ENCODE data around the gene MED17.
A peak's percentile ranks its signal among the peaks of the same experiment; 100 is the strongest.

MED17 gene

DNA sequence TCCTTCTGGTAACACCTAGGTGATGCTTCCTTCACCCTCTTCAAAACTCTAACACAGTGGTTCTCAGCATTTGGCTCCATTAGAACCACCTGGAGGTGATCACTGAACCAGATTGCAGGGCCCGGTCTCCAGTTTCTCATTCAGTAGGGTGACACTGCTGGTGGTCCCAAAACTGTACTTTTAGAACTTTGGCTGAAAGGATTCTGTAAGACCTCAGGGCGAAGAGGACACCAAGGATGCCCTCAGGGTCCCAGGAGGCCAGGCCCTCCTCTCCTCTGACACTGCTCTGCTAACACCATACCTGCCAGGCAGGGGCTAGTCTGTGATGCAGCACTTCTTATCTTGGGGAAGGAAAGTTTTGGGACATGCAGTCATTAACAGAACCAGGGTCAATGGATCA lies 57.4 kb downstream of the MED17 start:
- H3K36me3 Mint-ChIP-seq, result no peaks in the 10 kb centered on the region
- DNase-seq (no peak), ATAC-seq (replicated peaks) (no peak)
- peaks cover 0 to 3% of the 10 kb centered on the region in 2 donors for H3K27me3 Mint-ChIP-seq
- no peak overlapping the region for H3K27ac Mint-ChIP-seq
- H3K4me1 Mint-ChIP-seq, result no peaks in the 10 kb centered on the region
- H3K4me3 Mint-ChIP-seq, result no peak overlapping the region
- H3K9me3 Mint-ChIP-seq, result no peaks in the 10 kb centered on the region

GRCh38 chr11:93842034-93842433 lies 58.0 kb downstream of the MED17 start:
- Mint-ChIP-seq H3K36me3 (no peaks in the 10 kb centered on the region), H3K4me1 (no peaks in the 10 kb centered on the region), H3K27me3 (peaks cover 0 to 4% of the 10 kb centered on the region in 2 donors), H3K9me3 (no peaks in the 10 kb centered on the region), H3K4me3 (no peak overlapping the region), H3K27ac (no peak overlapping the region)
- DNase-seq (no peak), ATAC-seq (replicated peaks) (no peak)

- H3K27me3 Mint-ChIP-seq, result peaks cover 0 to 4% of the 10 kb centered on the region in 2 donors
- H3K27ac Mint-ChIP-seq, result no peak overlapping the region
- H3K9me3 Mint-ChIP-seq, result no peaks in the 10 kb centered on the region
- H3K4me1 Mint-ChIP-seq, result no peaks in the 10 kb centered on the region
- no peak for ATAC-seq (replicated peaks)
- DNase-seq, result no peak
- H3K36me3 Mint-ChIP-seq, result no peaks in the 10 kb centered on the region
- H3K4me3 Mint-ChIP-seq, result no peak overlapping the region
Observed at GRCh38 chr11:93842461-93842860, 58.4 kb downstream of the MED17 start.

- peaks cover 0 to 7% of the 10 kb centered on the region in 2 donors for H3K27me3 Mint-ChIP-seq
- DNase-seq, result no peak
- no peaks in the 10 kb centered on the region for H3K9me3 Mint-ChIP-seq
- no peaks in the 10 kb centered on the region for H3K36me3 Mint-ChIP-seq
- H3K4me1 Mint-ChIP-seq, result no peaks in the 10 kb centered on the region
- no peak overlapping the region for H3K27ac Mint-ChIP-seq
- H3K4me3 Mint-ChIP-seq, result no peak overlapping the region
- no peak for ATAC-seq (replicated peaks)
Observed at GRCh38 chr11:93843906-93844305, 59.8 kb downstream of the MED17 start.

GRCh38 chr11:93844568-93844967 lies 60.5 kb downstream of the MED17 start:
- no peak overlapping the region for H3K4me3 Mint-ChIP-seq
- DNase-seq (no peak), ATAC-seq (replicated peaks) (no peak)

GRCh38 chr11:93845181-93846092 lies 61.4 kb downstream of the MED17 start:
- Mint-ChIP-seq H3K4me3 (no peak overlapping the region), H3K9me3 (no peaks in the 10 kb centered on the region), H3K36me3 (no peaks in the 10 kb centered on the region), H3K4me1 (no peaks in the 10 kb centered on the region), H3K27me3 (peaks cover 9 to 16% of the 10 kb centered on the region in 2 donors), H3K27ac (no peak overlapping the region)
- ATAC-seq (replicated peaks), result no peak
- no peak for DNase-seq

More at GRCh38 chr11:93844568-93844967, 60.5 kb downstream of the MED17 start:
- H3K27ac Mint-ChIP-seq, result no peak overlapping the region
- H3K9me3 Mint-ChIP-seq, result no peaks in the 10 kb centered on the region
- no peaks in the 10 kb centered on the region for H3K36me3 Mint-ChIP-seq
- no peaks in the 10 kb centered on the region for H3K4me1 Mint-ChIP-seq
- H3K27me3 Mint-ChIP-seq, result peaks cover 4 to 13% of the 10 kb centered on the region in 2 donors

GRCh38 chr11:93846411-93846810 lies 62.3 kb downstream of the MED17 start:
- no peak for DNase-seq

GRCh38 chr11:93849201-93849600 lies 65.1 kb downstream of the MED17 start:
- no peaks in the 10 kb centered on the region for H3K4me1 Mint-ChIP-seq

More at GRCh38 chr11:93846411-93846810, 62.3 kb downstream of the MED17 start:
- Mint-ChIP-seq H3K4me1 (no peaks in the 10 kb centered on the region), H3K27ac (no peak overlapping the region), H3K27me3 (peaks cover 19 to 21% of the 10 kb centered on the region in 2 donors), H3K4me3 (no peak overlapping the region), H3K36me3 (peaks cover 0 to 2% of the 10 kb centered on the region in 2 donors), H3K9me3 (no peaks in the 10 kb centered on the region)
- no peak for ATAC-seq (replicated peaks)

DNA sequence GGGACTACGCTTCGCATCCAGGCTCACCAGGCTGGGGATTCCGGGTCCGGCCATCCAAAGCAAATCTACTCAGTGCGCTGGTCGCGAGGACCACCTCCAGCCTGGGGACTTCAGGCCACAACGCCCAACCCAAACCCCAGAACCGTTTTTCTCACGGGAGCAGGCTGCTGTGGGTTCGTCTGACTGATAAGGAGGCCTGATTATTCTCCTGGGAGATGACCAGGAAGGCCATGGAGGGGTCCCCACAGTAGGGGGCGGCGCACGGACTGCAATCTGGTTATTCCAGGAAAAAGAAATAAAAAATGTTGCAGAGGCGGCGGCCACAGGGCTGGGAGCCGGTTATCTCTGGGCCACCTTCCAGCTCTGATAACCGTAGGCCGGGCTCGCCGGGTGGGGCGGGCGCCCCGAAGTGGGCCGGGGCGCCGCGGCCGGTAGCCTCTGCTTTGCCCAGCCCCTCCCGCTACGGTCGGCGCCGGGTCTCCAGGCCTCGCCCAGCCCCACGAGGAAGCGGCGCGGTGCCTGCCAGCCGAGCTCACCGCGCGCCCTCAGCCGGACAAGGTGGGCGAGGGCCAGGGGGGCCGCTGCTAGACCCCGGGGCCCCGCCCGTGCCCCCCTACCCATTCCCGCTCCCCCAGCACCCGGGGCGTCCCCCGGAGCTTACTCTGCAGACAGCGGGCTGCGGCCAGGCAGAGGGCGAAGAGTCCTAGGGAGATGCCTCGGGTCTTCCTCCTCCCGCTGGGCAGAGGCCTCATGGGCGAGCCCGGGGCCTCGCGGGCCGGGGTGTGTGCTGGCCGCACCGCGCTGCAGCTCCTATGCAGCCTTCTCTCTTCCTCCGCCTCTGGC lies 65.9 kb downstream of the MED17 start:
- ATAC-seq (replicated peaks), result peak; percentile 53 to 58
- peak overlapping the region; percentile 56 to 71 for H3K4me3 Mint-ChIP-seq
- H3K36me3 Mint-ChIP-seq, result peaks cover 0 to 2% of the 10 kb centered on the region in 2 donors
- H3K4me1 Mint-ChIP-seq, result no peaks in the 10 kb centered on the region
- H3K27me3 Mint-ChIP-seq, result peaks cover 25% of the 10 kb centered on the region in 2 donors
- no peak overlapping the region for H3K27ac Mint-ChIP-seq
- DNase-seq, result no peak
- no peaks in the 10 kb centered on the region for H3K9me3 Mint-ChIP-seq

More at GRCh38 chr11:93849201-93849600, 65.1 kb downstream of the MED17 start:
- no peak overlapping the region for H3K4me3 Mint-ChIP-seq
- DNase-seq, result no peak
- peaks cover 0 to 2% of the 10 kb centered on the region in 2 donors for H3K36me3 Mint-ChIP-seq
- no peaks in the 10 kb centered on the region for H3K9me3 Mint-ChIP-seq
- H3K27me3 Mint-ChIP-seq, result peaks cover 25% of the 10 kb centered on the region in 2 donors
- ATAC-seq (replicated peaks), result no peak
- H3K27ac Mint-ChIP-seq, result no peak overlapping the region

- H3K27ac Mint-ChIP-seq, result no peak within 1 kb of the TSS
- H3K4me3 Mint-ChIP-seq, result peak within 1 kb of the TSS; percentile 56 to 71
- ATAC-seq (replicated peaks) (no peak), DNase-seq (no peak)
- H3K36me3 Mint-ChIP-seq, result peaks cover 0 to 2% of the 10 kb centered on the region in 2 donors
- no peaks in the 10 kb centered on the region for H3K4me1 Mint-ChIP-seq
- peaks cover 25% of the 10 kb centered on the region in 2 donors for H3K27me3 Mint-ChIP-seq
- no peaks in the 10 kb centered on the region for H3K9me3 Mint-ChIP-seq
Observed at GRCh38 chr11:93850594-93851018, 66.5 kb downstream of the MED17 start, which contains the start of gene VSTM5. VSTM5 (minus strand) TSS chr11:93850618; CDS start chr11:93850502, 116 bp downstream.

GRCh38 chr11:93852242-93852641 lies 68.2 kb downstream of the MED17 start:
- H3K36me3 Mint-ChIP-seq, result peaks cover 0 to 2% of the 10 kb centered on the region in 2 donors
- ATAC-seq (replicated peaks), result no peak
- no peak overlapping the region for H3K4me3 Mint-ChIP-seq
- no peak for DNase-seq
- H3K9me3 Mint-ChIP-seq, result no peaks in the 10 kb centered on the region
- no peak overlapping the region for H3K27ac Mint-ChIP-seq
- peaks cover 21 to 25% of the 10 kb centered on the region in 2 donors for H3K27me3 Mint-ChIP-seq
- H3K4me1 Mint-ChIP-seq, result no peaks in the 10 kb centered on the region

- Mint-ChIP-seq H3K4me3 (no peak overlapping the region), H3K27ac (no peak overlapping the region), H3K27me3 (peaks cover 4 to 6% of the 10 kb centered on the region in 2 donors), H3K4me1 (no peaks in the 10 kb centered on the region), H3K36me3 (no peaks in the 10 kb centered on the region), H3K9me3 (no peaks in the 10 kb centered on the region)
- DNase-seq (no peak), ATAC-seq (replicated peaks) (no peak)
Observed at GRCh38 chr11:93857413-93858120, 73.5 kb downstream of the MED17 start.

DNA sequence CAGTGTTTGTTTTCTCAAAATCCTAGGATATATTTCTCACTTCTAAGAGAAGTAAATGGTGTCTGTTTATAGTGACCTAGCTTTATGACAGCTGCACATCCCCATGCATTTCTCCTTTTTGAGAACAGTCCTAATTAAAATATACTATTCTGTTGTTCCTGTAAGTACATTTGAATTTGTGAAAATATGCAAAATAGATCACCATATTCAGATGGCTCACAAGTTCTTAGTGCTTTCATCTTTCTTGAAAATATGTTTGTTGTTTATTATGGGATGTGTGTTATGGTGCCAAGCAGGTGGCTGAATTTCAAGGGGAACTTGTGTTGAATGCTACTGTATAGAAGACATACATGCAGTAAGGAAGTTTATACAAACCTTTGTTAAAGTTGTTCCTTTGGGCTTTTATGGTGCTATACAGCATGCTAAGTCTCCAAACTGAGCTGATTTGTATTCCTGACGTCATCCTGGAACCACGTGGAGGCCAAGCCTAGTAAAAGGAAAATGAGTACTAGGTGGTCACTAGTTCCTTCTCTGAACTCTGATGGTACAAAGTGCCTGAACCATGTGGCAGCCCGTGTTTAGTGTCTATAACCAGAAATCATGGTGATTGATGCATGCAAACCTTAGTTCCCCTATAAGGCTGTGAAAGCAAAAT lies 74.2 kb downstream of the MED17 start:
- Mint-ChIP-seq H3K9me3 (no peaks in the 10 kb centered on the region), H3K4me3 (no peak overlapping the region), H3K4me1 (no peaks in the 10 kb centered on the region), H3K36me3 (no peaks in the 10 kb centered on the region), H3K27ac (no peak overlapping the region), H3K27me3 (peaks cover 0 to under 1% of the 10 kb centered on the region in 2 donors)
- DNase-seq, result no peak
- ATAC-seq (replicated peaks), result no peak

All from stimulated activated naive B cell treated with anti-CD40 and anti-IgM and Interleukin-4, amounts not matched to agents 10 μg/mL and 1 μg/mL and 100 μg/mL, for 72 hours (primary cell).